ENCODE results near the gene SDK1. TPM values are rescaled to one million over a fixed set of nuclear protein-coding genes. Genes with fewer than 3 reads are reported as not detected.

Gene SDK1
- total RNA-seq, 6 experiments from 2014 or later: not detected

DNA sequence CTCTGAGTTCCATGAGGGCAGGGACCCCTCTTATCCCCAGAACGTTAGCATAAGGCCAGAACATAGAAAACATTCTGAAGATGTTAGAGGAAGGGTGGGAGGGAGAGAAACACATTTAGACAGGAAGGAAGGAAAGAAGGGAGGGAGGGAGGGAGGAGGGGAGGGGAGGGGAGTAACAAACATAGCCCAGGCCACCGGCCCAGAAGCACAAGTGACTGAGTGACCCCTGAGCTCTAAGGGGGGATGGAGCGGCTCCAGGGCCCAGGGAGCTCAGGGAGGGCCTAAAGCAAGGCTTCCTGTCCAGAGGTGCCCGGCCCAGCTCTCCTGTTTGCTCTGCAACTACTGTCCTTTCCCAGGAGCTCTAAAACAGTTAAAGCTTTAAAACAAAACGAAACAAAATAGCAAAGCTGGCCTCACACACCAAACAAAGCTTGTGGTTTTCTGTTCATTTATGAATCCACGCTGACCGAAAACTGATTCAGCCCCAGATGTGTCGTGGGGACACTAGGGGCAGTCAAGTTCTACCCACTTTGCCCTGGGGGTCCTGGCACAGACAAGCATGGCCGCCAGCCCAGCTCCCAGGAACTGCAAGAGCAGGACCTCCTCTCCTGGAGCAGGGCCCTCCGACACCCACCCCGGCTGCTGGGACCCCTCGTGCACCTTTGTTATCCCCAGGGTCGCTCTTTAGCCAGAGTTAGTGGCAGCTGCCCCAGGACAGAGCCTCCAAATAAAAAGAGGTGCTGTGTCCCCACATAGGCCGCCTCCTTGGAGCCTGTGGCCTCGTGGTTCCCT lies 884.9 kb downstream of the SDK1 start:
- no peak overlapping the region for H3K27ac Mint-ChIP-seq

DNA sequence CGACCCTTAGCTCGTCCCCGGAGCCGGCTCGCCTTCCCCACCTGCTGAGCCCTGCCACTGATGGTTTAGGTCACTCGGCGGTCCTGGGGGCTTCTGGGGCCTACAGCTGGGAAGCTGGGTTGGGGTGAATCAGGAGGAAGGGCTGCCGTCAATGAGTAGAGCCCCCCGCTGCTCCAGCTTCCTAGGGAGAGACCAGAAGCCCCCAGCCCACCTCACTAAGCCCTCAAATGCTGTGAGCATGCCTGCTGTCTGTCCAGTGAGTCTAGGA lies 885.4 kb downstream of the SDK1 start:
- TF ChIP-seq, protein P1, sequence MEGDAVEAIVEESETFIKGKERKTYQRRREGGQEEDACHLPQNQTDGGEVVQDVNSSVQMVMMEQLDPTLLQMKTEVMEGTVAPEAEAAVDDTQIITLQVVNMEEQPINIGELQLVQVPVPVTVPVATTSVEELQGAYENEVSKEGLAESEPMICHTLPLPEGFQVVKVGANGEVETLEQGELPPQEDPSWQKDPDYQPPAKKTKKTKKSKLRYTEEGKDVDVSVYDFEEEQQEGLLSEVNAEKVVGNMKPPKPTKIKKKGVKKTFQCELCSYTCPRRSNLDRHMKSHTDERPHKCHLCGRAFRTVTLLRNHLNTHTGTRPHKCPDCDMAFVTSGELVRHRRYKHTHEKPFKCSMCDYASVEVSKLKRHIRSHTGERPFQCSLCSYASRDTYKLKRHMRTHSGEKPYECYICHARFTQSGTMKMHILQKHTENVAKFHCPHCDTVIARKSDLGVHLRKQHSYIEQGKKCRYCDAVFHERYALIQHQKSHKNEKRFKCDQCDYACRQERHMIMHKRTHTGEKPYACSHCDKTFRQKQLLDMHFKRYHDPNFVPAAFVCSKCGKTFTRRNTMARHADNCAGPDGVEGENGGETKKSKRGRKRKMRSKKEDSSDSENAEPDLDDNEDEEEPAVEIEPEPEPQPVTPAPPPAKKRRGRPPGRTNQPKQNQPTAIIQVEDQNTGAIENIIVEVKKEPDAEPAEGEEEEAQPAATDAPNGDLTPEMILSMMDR (IDR thresholded peaks at IDR 0.05): no peak
- DNase-seq: no peak

More for the DNA sequence above, 884.9 kb downstream of the SDK1 start:
- Mint-ChIP-seq H3K4me3 (no peak overlapping the region), H3K4me1 (ENCODE audit: low read depth) (no peaks in the 10 kb centered on the region), H3K9me3 (peaks cover 62% of the 10 kb centered on the region), H3K27me3 (ENCODE audit: insufficient read depth) (peaks cover 2% of the 10 kb centered on the region; the same call in 1 of the 2 replicates), H3K36me3 (ENCODE audit: low read depth) (peaks cover 4% of the 10 kb centered on the region; the same call in 1 of the 2 replicates)
- no peak for DNase-seq
- TF ChIP-seq, protein P1 (IDR thresholded peaks at IDR 0.05): no peak

DNA sequence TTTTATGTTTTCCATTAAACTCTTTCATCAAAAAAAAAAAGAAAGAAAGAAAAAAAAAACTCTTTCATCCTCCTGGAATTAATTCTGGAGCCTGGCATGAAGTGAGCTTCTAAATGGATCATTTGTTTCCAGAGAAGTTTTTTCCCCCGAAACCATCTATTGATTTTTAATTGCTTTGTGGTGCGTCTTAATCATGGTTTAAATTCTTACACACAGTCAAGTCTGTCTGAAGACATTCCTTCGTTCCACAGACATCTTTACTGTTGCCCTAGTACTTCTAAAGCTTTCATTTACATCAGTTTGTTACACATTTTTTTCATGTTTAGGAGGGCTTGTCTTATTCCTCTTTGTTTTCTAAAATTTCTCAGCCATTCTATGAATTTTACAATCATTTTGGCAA lies 887.6 kb downstream of the SDK1 start:
- TF ChIP-seq, protein P1 (IDR thresholded peaks at IDR 0.05): no peak

More for the DNA sequence above, 885.4 kb downstream of the SDK1 start:
- H3K4me3 Mint-ChIP-seq: no peak overlapping the region
- peaks cover 59% of the 10 kb centered on the region for H3K9me3 Mint-ChIP-seq
- H3K4me1 Mint-ChIP-seq (ENCODE audit: low read depth): no peaks in the 10 kb centered on the region
- H3K27ac Mint-ChIP-seq: no peak overlapping the region
- peaks cover 4% of the 10 kb centered on the region; the same call in 1 of the 2 replicates for H3K36me3 Mint-ChIP-seq (ENCODE audit: low read depth)
- peaks cover 2% of the 10 kb centered on the region; the same call in 1 of the 2 replicates for H3K27me3 Mint-ChIP-seq (ENCODE audit: insufficient read depth)

DNA sequence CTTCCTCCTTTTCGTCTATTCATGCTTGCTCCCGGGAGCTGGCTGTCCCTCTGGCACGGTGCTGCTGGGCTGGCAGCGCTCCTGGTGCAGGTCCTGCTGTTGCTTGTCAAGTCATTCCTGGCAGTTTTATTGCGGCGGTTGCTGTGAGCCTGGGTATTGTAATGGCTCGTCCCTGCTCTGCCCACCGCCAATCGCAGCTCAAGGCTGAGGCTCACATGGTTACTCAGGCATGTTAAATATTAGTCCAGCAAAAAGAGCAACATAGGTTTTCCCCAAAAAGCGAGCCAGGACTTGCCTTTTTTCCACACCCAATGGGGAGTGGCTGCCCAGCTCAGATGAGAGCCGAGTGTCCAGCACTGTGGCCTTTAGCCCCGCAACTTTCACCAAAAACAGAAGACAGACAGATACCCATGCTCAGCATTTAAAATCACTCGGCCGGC lies 888.1 kb downstream of the SDK1 start:
- H3K9me3 Mint-ChIP-seq: peaks cover 57% of the 10 kb centered on the region
- H3K36me3 Mint-ChIP-seq (ENCODE audit: low read depth): peaks cover 4% of the 10 kb centered on the region; the same call in 1 of the 2 replicates
- H3K4me1 Mint-ChIP-seq (ENCODE audit: low read depth): no peaks in the 10 kb centered on the region
- TF ChIP-seq, protein P1 (IDR thresholded peaks at IDR 0.05): no peak
- H3K4me3 Mint-ChIP-seq: no peak overlapping the region
- peaks cover 2% of the 10 kb centered on the region; the same call in 1 of the 2 replicates for H3K27me3 Mint-ChIP-seq (ENCODE audit: insufficient read depth)
- DNase-seq: no peak
- H3K27ac Mint-ChIP-seq: no peak overlapping the region

More for the DNA sequence above, 887.6 kb downstream of the SDK1 start:
- Mint-ChIP-seq H3K36me3 (ENCODE audit: low read depth) (peaks cover 4% of the 10 kb centered on the region; the same call in 1 of the 2 replicates), H3K9me3 (peaks cover 58% of the 10 kb centered on the region), H3K27me3 (ENCODE audit: insufficient read depth) (peaks cover 2% of the 10 kb centered on the region; the same call in 1 of the 2 replicates), H3K4me1 (ENCODE audit: low read depth) (no peaks in the 10 kb centered on the region), H3K4me3 (no peak overlapping the region), H3K27ac (no peak overlapping the region)
- no peak for DNase-seq

DNA sequence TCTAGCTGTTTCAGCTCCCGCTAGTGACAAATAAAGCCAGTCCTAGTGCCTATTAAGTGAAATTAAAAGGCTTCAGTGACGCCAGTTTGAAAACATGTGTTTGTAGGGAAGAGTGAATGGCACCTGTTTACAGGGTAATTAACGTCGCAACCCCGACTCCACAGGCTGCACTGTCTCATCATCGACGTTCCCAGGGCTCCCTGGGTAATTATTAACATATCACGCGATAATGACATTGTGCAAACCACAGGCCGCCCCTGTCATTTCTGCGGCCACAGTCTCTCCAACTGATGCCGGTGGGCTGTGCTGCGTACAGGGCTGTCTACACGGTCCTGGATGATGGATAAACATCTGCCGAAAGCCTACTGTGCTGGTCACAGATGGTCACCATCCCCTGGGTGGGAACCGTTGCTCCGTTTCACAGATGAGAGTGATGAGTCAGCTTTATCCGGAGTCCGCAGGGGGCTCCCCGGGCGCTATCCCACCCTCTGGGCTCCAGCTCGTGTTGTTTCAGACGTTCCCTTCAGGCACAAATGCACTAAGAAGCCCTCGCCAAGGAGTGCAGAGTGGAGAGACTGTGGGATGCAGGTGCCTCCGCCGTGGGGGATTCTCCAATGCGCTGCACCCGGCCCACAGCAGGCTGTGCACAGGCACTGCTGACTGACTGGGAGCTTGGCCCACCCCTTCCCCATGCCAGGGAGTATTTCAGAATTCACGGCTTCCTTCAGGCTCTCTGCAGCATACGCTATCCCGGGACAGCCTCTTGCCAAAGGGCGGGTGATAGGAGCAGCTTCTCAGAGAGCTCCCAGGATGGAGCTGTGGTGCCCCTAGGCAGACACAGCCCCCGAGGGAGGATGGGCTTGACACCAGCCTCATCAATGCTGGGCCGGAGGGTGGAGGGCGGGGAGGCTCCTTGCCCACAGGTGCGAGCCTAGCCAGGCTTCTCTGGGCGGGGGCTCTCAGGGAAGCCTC lies 889.2 kb downstream of the SDK1 start:
- Mint-ChIP-seq H3K36me3 (ENCODE audit: low read depth) (peaks cover 4% of the 10 kb centered on the region; the same call in 1 of the 2 replicates), H3K4me3 (no peak overlapping the region), H3K9me3 (peaks cover 49% of the 10 kb centered on the region), H3K27ac (no peak overlapping the region), H3K4me1 (ENCODE audit: low read depth) (no peaks in the 10 kb centered on the region), H3K27me3 (ENCODE audit: insufficient read depth) (peaks cover 2% of the 10 kb centered on the region; the same call in 1 of the 2 replicates)
- TF ChIP-seq, protein P1 (IDR thresholded peaks at IDR 0.05): no peak
- DNase-seq: no peak
